HG03064 (cell line): ENCODE measurements around the gene RBMY1B.
"Not testable (repeated sequence)": the region's sequence is repeated elsewhere in the genome, so short reads cannot be mapped to it uniquely, and the experiment has no call there.

Experiments used
- ATAC-seq: cut with Tn5 transposase; IDR thresholded peaks from one replicate; pipeline ENCODE4 v1.9.1; 2021; ENCODE audit warnings: low read depth; ENCODE audit not compliant: unreplicated experiment

RBMY1B gene

GRCh38 chrY:21511038-21511437, at the start of gene RBMY1B:
TSS of gene RBMY1B (plus strand) at chrY:21511338. CDS start at chrY:21513351, 2,013 bp downstream.
- ATAC-seq: not testable (repeated sequence)

GRCh38 chrY:21462915-21463314, 48.2 kb upstream of the RBMY1B start:
- ATAC-seq: not testable (repeated sequence)

- ATAC-seq: no peak
Measured at GRCh38 chrY:21482967-21483366, 28.2 kb upstream of the RBMY1B start.

DNA sequence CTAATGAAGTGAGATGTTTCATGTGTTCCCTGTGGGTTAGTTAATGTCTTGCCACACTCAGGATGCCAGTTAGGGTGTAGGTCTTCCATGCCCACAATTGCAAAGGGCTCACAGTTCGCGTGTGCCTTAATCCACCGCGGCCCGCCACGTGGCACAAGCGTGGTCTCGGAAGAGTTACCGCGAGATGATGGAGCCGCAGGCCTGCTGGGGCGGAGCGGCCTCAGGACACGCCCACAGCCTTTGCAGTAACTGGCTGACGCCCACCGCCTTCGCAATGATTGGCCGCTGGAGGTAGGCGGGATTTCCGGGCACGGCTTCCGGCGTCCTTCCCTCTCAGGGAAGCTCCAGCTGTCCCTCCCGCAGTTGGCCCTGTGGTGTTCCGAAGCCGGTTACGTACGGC, 23.4 kb downstream of the RBMY1B start, which contains the start of gene RBMY1A1:
Gene RBMY1A1, plus strand, starts transcription at position 301 of the 400 bp plus-strand sequence. CDS start 2,013 bp downstream, outside the sequence.
- ATAC-seq: not testable (repeated sequence)

GRCh38 chrY:21559316-21559984, 48.3 kb downstream of the RBMY1B start:
- ATAC-seq: not testable (repeated sequence)
